ENCODE measurements around the gene NUP93.

GRCh38 chr16:56861756-56862155 is 131.8 kb downstream of the NUP93 start:
- no peak for TF ChIP-seq CTCF (IDR thresholded peaks at IDR 0.05)
- no peak for TF ChIP-seq POLR2A (IDR thresholded peaks at IDR 0.05)
